GM18502 (cell line): ENCODE data around the gene PRPSAP2.
"Not testable (repeated sequence)": the region's sequence is repeated elsewhere in the genome, so short reads cannot be mapped to it uniquely, and the experiment has no call there.

Experiments
- ATAC-seq: cut with Tn5 transposase; IDR thresholded peaks from one replicate; pipeline ENCODE4 v1.9.1; 2021; ENCODE audit warnings: mild to moderate bottlenecking; ENCODE audit not compliant: unreplicated experiment, poor library complexity

The PRPSAP2 gene

GRCh38 chr17:18857864-18858566, at the start of gene PRPSAP2:
Gene PRPSAP2, plus strand, starts transcription at chr17:18858131. Its CDS starts 7,703 bp downstream, at chr17:18865834.
- ATAC-seq = peak; percentile 49

GRCh38 chr17:18815924-18816323, 42.0 kb upstream of the PRPSAP2 start:
- not testable (repeated sequence) for ATAC-seq

- ATAC-seq = not testable (repeated sequence)
These were observed 41.2 kb upstream of the PRPSAP2 start for GRCh38 chr17:18816489-18817371.

GRCh38 chr17:18821430-18821829, 36.5 kb upstream of the PRPSAP2 start:
- not testable (repeated sequence) for ATAC-seq

- ATAC-seq = not testable (repeated sequence)
These were observed 30.3 kb upstream of the PRPSAP2 start for GRCh38 chr17:18827613-18828012.

GRCh38 chr17:18848501-18848900, 9.4 kb upstream of the PRPSAP2 start:
- ATAC-seq = no peak

GRCh38 chr17:18850679-18851078, 7.3 kb upstream of the PRPSAP2 start:
- no peak for ATAC-seq

GRCh38 chr17:18851201-18851600, 6.7 kb upstream of the PRPSAP2 start:
- ATAC-seq = no peak

- ATAC-seq = no peak
These were observed 3.0 kb upstream of the PRPSAP2 start for GRCh38 chr17:18854956-18855355.

GRCh38 chr17:18855831-18856569, 1.9 kb upstream of the PRPSAP2 start:
- peak; percentile 78 for ATAC-seq

- ATAC-seq = no peak
These were observed 1.4 kb upstream of the PRPSAP2 start for GRCh38 chr17:18856570-18856915.

- no peak for ATAC-seq
These were observed 775 bp downstream of the PRPSAP2 start for GRCh38 chr17:18858567-18859245.

- no peak for ATAC-seq
These were observed 1.3 kb downstream of the PRPSAP2 start for GRCh38 chr17:18859256-18859655.

GRCh38 chr17:18860161-18860972, 2.4 kb downstream of the PRPSAP2 start:
- no peak for ATAC-seq

- no peak for ATAC-seq
These were observed 4.1 kb downstream of the PRPSAP2 start for GRCh38 chr17:18862011-18862410.

- not testable (repeated sequence) for ATAC-seq
These were observed 7.1 kb downstream of the PRPSAP2 start for GRCh38 chr17:18864996-18865395.

- ATAC-seq = no peak
These were observed 9.2 kb downstream of the PRPSAP2 start for GRCh38 chr17:18866866-18867813.

GRCh38 chr17:18877104-18877645, 19.2 kb downstream of the PRPSAP2 start:
- ATAC-seq = no peak
